WTC11 (cell line): ENCODE measurements around the gene B4GALNT2.

Experiments
- ARID4B ChIP-seq: sonication (generic); formaldehyde crosslinking; IDR thresholded peaks from 2 replicates; pipeline ENCODE4 v1.8.0; 2023; ENCODE audit warnings: missing genetic modification reagents, mild to moderate bottlenecking, borderline replicate concordance
- CTCF ChIP-seq: fragments of 200-600 bp; IDR thresholded peaks from 2 replicates; pipeline ENCODE4 v1.8.0; 2022; ENCODE audit warnings: antibody characterized with exemption
- KAT7 ChIP-seq: sonication (generic); formaldehyde crosslinking; IDR thresholded peaks from 2 replicates; pipeline ENCODE4 v1.8.1; 2023; ENCODE audit warnings: missing genetic modification reagents, mild to moderate bottlenecking, borderline replicate concordance
- NFE2L1 ChIP-seq: sonication (generic); formaldehyde crosslinking; IDR thresholded peaks from 2 replicates; pipeline ENCODE4 v1.8.1; 2023; ENCODE audit warnings: missing genetic modification reagents
- SMAD3 ChIP-seq: sonication (generic); formaldehyde crosslinking; IDR thresholded peaks from 2 replicates; pipeline ENCODE4 v1.8.0; 2022; ENCODE audit warnings: missing genetic modification reagents, mild to moderate bottlenecking, borderline replicate concordance
- TP53 ChIP-seq: sonication (generic); formaldehyde crosslinking; IDR thresholded peaks from 2 replicates; pipeline ENCODE4 v1.8.1; 2023; ENCODE audit warnings: mild to moderate bottlenecking, missing genetic modification reagents
- USF2 ChIP-seq: sonication (generic); formaldehyde crosslinking; IDR thresholded peaks from 2 replicates; pipeline ENCODE4 v1.8.1; 2023; ENCODE audit warnings: mild to moderate bottlenecking, missing genetic modification reagents, moderate library complexity
- ZNF671 ChIP-seq: fragments of 250-450 bp; sonication (Bioruptor Pico); IDR thresholded peaks from 2 replicates; pipeline ENCODE4 v1.8.0; 2021; ENCODE audit warnings: mild to moderate bottlenecking

DNA sequence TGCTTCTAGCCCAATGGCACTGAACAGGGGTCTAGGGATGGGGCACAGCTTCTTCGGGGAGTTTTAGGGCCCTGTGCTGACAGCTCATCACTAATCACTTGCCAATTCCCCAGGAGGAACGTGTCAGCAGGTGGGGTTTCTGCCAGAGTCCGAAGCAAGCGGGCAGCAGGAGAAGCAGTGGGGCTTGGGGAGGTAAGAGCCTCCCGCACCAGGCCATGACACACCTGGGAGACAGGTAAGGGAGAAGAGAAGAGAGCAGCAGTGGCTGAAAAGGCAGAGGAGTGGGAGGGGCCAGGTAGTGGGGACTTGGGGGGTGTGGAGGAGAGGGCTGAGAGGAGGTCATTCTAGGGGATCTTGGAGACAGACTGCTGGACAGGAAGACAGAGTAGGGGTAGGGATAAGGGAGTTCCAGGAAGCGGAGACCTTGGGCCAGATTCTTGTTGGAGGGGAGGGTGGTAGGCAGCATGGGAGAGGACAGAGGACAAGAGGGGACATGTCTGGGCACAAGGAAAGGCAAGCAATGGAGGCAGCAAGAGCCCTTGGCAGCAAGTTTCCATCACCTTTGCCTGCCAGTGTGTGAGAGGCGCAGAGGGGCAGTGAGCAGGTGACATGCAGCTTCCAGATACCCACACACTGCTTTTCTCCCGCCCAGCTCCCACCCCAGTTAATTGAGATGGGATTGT lies 93.1 kb downstream of the B4GALNT2 start:
- TF ChIP-seq KAT7 (CRISPR knock-in tag) = no peak
- TF ChIP-seq ZNF671 (CRISPR knock-in tag) = no peak
- TF ChIP-seq ARID4B (CRISPR knock-in tag) = no peak
- TF ChIP-seq CTCF = no peak
- TF ChIP-seq TP53 (CRISPR knock-in tag) = no peak
- no peak for TF ChIP-seq NFE2L1 (CRISPR knock-in tag)
- TF ChIP-seq SMAD3 (CRISPR knock-in tag) = no peak
- TF ChIP-seq USF2 (CRISPR knock-in tag) = no peak
